Neural progenitor cell (in vitro differentiated cells): ENCODE data around the gene ITGB8. TPM values are rescaled to one million over a fixed set of nuclear protein-coding genes. Genes with fewer than 3 reads are reported as not detected.

Experiments used
- DNase-seq: peaks from one replicate; pipeline ENCODE4 v3.0.0-alpha.2; 2016; ENCODE audit warnings: low spot score
- H2AFZ ChIP-seq: fragments of 200-600 bp; sonication (generic); replicated peaks from 2 replicates; pipeline ENCODE4 v1.6.1; 2016; ENCODE audit warnings: antibody characterized with exemption
- H3F3A ChIP-seq: fragments of 200-600 bp; sonication (generic); 2 replicates; pipeline ENCODE4 v1.6.1; 2016; ENCODE audit warnings: antibody characterized with exemption, low read depth
- H3K27ac ChIP-seq: fragments of 200-600 bp; sonication (generic); 2 replicates; pipeline ENCODE4 v1.5.1; 2016; ENCODE audit warnings: mild to moderate bottlenecking
- H3K27me3 ChIP-seq: fragments of 200-600 bp; sonication (generic); 2 replicates; pipeline ENCODE4 v1.6.1; 2016; ENCODE audit warnings: mild to moderate bottlenecking, moderate library complexity
- H3K36me3 ChIP-seq: fragments of 200-600 bp; sonication (generic); 2 replicates; pipeline ENCODE4 v1.5.1; 2016
- H3K4me1 ChIP-seq: fragments of 200-600 bp; sonication (generic); 2 replicates; pipeline ENCODE4 v1.6.1; 2016; ENCODE audit warnings: mixed run types
- H3K4me2 ChIP-seq: fragments of 200-600 bp; sonication (generic); 2 replicates; pipeline ENCODE4 v1.6.1; 2016
- H3K4me3 ChIP-seq: fragments of 200-600 bp; sonication (generic); 2 replicates; pipeline ENCODE4 v1.5.1; 2016
- H3K79me2 ChIP-seq: fragments of 200-600 bp; sonication (generic); 2 replicates; pipeline ENCODE4 v1.6.1; 2016; ENCODE audit warnings: low read depth
- H3K9ac ChIP-seq: fragments of 200-600 bp; sonication (generic); 2 replicates; pipeline ENCODE4 v1.6.1; 2016
- H3K9me3 ChIP-seq: fragments of 200-600 bp; sonication (generic); 2 replicates; pipeline ENCODE4 v1.5.1; 2016; ENCODE audit warnings: low read depth
- H4K20me1 ChIP-seq: fragments of 200-600 bp; sonication (generic); 2 replicates; pipeline ENCODE4 v1.6.1; 2016; ENCODE audit warnings: low read depth
- H3K27ac Mint-ChIP-seq: 3 replicates; pipeline ENCODE4 v1.8.0; 2021; ENCODE audit warnings: mixed read lengths
- H3K27me3 Mint-ChIP-seq: 2 replicates; pipeline ENCODE4 v1.8.0; 2022; ENCODE audit warnings: low read depth, mild to moderate bottlenecking, inconsistent platforms, moderate library complexity, mixed read lengths; ENCODE audit not compliant: insufficient read depth
- H3K36me3 Mint-ChIP-seq: 3 replicates; pipeline ENCODE4 v1.8.0; 2021; ENCODE audit warnings: mixed read lengths
- H3K4me1 Mint-ChIP-seq: 3 replicates; pipeline ENCODE4 v1.8.0; 2021; ENCODE audit warnings: mixed read lengths
- H3K4me3 Mint-ChIP-seq: 3 replicates; pipeline ENCODE4 v1.8.0; 2021; ENCODE audit warnings: mild to moderate bottlenecking, moderate library complexity, mixed read lengths
- H3K9me3 Mint-ChIP-seq: 3 replicates; pipeline ENCODE4 v1.8.0; 2020; ENCODE audit warnings: mixed read lengths
- CTCF ChIP-seq: fragments of 200-600 bp; sonication (generic); IDR thresholded peaks from 2 replicates; pipeline ENCODE4 v1.5.1; 2017; ENCODE audit warnings: antibody characterized with exemption, mild to moderate bottlenecking
- EZH2 ChIP-seq: fragments of 200-600 bp; sonication (generic); IDR thresholded peaks from 2 replicates; pipeline ENCODE4 v1.6.1; 2017; ENCODE audit warnings: antibody characterized with exemption, mild to moderate bottlenecking, moderate library complexity
- EZH2phosphoT487 ChIP-seq: fragments of 200-600 bp; sonication (generic); IDR thresholded peaks from 2 replicates; pipeline ENCODE4 v1.6.1; 2017; ENCODE audit warnings: antibody characterized with exemption
- small RNA-seq: library from RNA; depleted of rRNA; stranded (forward); fragments of <200 nt; gene quantifications from one replicate; pipeline ENCODE3, GENCODE V24; 2015
- total RNA-seq: library from RNA; depleted of rRNA; stranded (reverse); fragments of >200 nt; gene quantifications from 2 replicates; pipeline ENCODE4 v1.2.3, GENCODE V29; 2015; ENCODE audit warnings: low replicate concordance

The ITGB8 gene
- total RNA-seq, 1 donor from 2014 or later: 5.3 TPM

- no peak for DNase-seq
- no peaks in the 10 kb centered on the region for H3K79me2 ChIP-seq
- Mint-ChIP-seq H3K27me3 (peaks cover 3% of the 10 kb centered on the region), H3K9me3 (no peaks in the 10 kb centered on the region), H3K4me3 (no peak overlapping the region), H3K27ac (no peak overlapping the region), H3K36me3 (no peaks in the 10 kb centered on the region), H3K4me1 (no peaks in the 10 kb centered on the region)
- no peaks in the 10 kb centered on the region for H3K36me3 ChIP-seq
- H3K4me1 ChIP-seq: no peaks in the 10 kb centered on the region
- H4K20me1 ChIP-seq: no peaks in the 10 kb centered on the region
- H3K27ac ChIP-seq: no peak overlapping the region
- H3K4me3 ChIP-seq: no peak overlapping the region
- H2AFZ ChIP-seq: no peak overlapping the region
- no peak overlapping the region for H3K4me2 ChIP-seq
- TF ChIP-seq EZH2phosphoT487: no peak
- no peak for TF ChIP-seq CTCF
- no peak for TF ChIP-seq EZH2
- no peaks in the 10 kb centered on the region for H3K27me3 ChIP-seq
- no peaks in the 10 kb centered on the region for H3K9me3 ChIP-seq
- no peaks in the 10 kb centered on the region for H3F3A ChIP-seq
- H3K9ac ChIP-seq: no peak overlapping the region
Observed at GRCh38 chr7:20458521-20458920, 127.8 kb downstream of the ITGB8 start.

- Mint-ChIP-seq H3K4me3 (no peak overlapping the region), H3K36me3 (no peaks in the 10 kb centered on the region), H3K4me1 (no peaks in the 10 kb centered on the region), H3K9me3 (no peaks in the 10 kb centered on the region), H3K27ac (no peak overlapping the region), H3K27me3 (peaks cover 3% of the 10 kb centered on the region)
- DNase-seq: no peak
- Histone ChIP-seq H3K9me3 (no peaks in the 10 kb centered on the region), H3K27me3 (no peaks in the 10 kb centered on the region), H3F3A (no peaks in the 10 kb centered on the region), H3K36me3 (no peaks in the 10 kb centered on the region), H3K4me1 (no peaks in the 10 kb centered on the region), H3K27ac (no peak overlapping the region), H3K4me3 (no peak overlapping the region), H4K20me1 (no peaks in the 10 kb centered on the region), H3K9ac (no peak overlapping the region), H3K4me2 (no peak overlapping the region), H3K79me2 (no peaks in the 10 kb centered on the region), H2AFZ (no peak overlapping the region)
- TF ChIP-seq EZH2phosphoT487 (no peak), EZH2 (no peak), CTCF (no peak)
Observed at GRCh38 chr7:20459419-20459818, 128.7 kb downstream of the ITGB8 start.

GRCh38 chr7:20464891-20465290, 134.2 kb downstream of the ITGB8 start:
- Mint-ChIP-seq H3K27me3 (peaks cover 2% of the 10 kb centered on the region), H3K4me3 (no peak overlapping the region), H3K9me3 (no peaks in the 10 kb centered on the region), H3K27ac (no peak overlapping the region), H3K4me1 (no peaks in the 10 kb centered on the region), H3K36me3 (no peaks in the 10 kb centered on the region)
- Histone ChIP-seq H2AFZ (no peak overlapping the region), H3K79me2 (no peaks in the 10 kb centered on the region), H3K27me3 (no peaks in the 10 kb centered on the region), H3K4me1 (no peaks in the 10 kb centered on the region), H3K36me3 (no peaks in the 10 kb centered on the region), H3K9ac (no peak overlapping the region), H3K9me3 (no peaks in the 10 kb centered on the region), H3K4me3 (no peak overlapping the region), H3F3A (no peaks in the 10 kb centered on the region), H4K20me1 (no peaks in the 10 kb centered on the region), H3K27ac (no peak overlapping the region), H3K4me2 (no peak overlapping the region)
- DNase-seq: no peak
- TF ChIP-seq EZH2: no peak
- TF ChIP-seq EZH2phosphoT487: no peak
- TF ChIP-seq CTCF: no peak

Small RNA genes lying within 50 kb of the gene (small RNA-seq; reads per million reads assigned to genes)
- gene RF00275: not detected

Other genes starting within 250 kb of the ITGB8 start
- gene MACC1, start 113.5 kb upstream of the ITGB8 start, total RNA-seq: 5.7 and 7.2 TPM in 2 replicates